K562 (cell line): Measurements from ENCODE around the gene PYDC1. TPM values are rescaled to one million over a fixed set of nuclear protein-coding genes. Genes with fewer than 3 reads are reported as not detected.

Source experiments
- CCNT2 ChIP-seq: IDR thresholded peaks from 2 replicates; pipeline ENCODE4 v1.6.1; 2011; ENCODE audit warnings: borderline replicate concordance, low read depth, mild to moderate bottlenecking, moderate library complexity, mixed read lengths, low read length; ENCODE audit not compliant: insufficient read length; ENCODE audit errors: extremely low read depth
- EZH2 ChIP-seq: IDR thresholded peaks from 2 replicates; pipeline ENCODE4 v1.6.1; 2012; ENCODE audit warnings: low read depth, mild to moderate bottlenecking, inconsistent platforms, low read length, borderline replicate concordance
- FIP1L1 ChIP-seq: fragments of 200-400 bp; formaldehyde crosslinking; IDR thresholded peaks from 2 replicates; pipeline ENCODE4 v1.6.1; 2018; ENCODE audit warnings: mild to moderate bottlenecking, low read depth, low read length; ENCODE audit not compliant: poor library complexity, severe bottlenecking
- GATA2 ChIP-seq: sonication (generic); formaldehyde crosslinking; IDR thresholded peaks from 2 replicates; pipeline ENCODE4 v1.4.0; 2020; ENCODE audit warnings: mild to moderate bottlenecking, missing genetic modification reagents
- PTTG1 ChIP-seq: fragments of 450-650 bp; IDR thresholded peaks from 2 replicates; pipeline ENCODE4 v1.6.1; 2016; ENCODE audit warnings: low read depth, mild to moderate bottlenecking, missing genetic modification characterization, missing compliant biosample characterization
- RBBP5 ChIP-seq: fragments of 200-600 bp; sonication (generic); IDR thresholded peaks from 2 replicates; pipeline ENCODE4 v1.6.1; 2012; ENCODE audit warnings: borderline replicate concordance, mild to moderate bottlenecking, low read length, control low read depth, inconsistent platforms; ENCODE audit not compliant: insufficient read depth, poor library complexity, severe bottlenecking
- RBM15 ChIP-seq: fragments of 200-400 bp; formaldehyde crosslinking; IDR thresholded peaks from 2 replicates; pipeline ENCODE4 v1.6.1; 2018; ENCODE audit warnings: mild to moderate bottlenecking, low read length, moderate library complexity; ENCODE audit not compliant: insufficient read depth
- RNF219 ChIP-seq: fragments of 250-450 bp; sonication (Bioruptor Pico); IDR thresholded peaks from 2 replicates; pipeline ENCODE4 v1.5.0; 2022; ENCODE audit warnings: mild to moderate bottlenecking
- SETDB1 ChIP-seq: IDR thresholded peaks from one replicate; pipeline ENCODE4 v1.6.1; 2012; ENCODE audit warnings: low read length, control low read depth, inconsistent platforms
- SRF ChIP-seq, 2 experiments: fragments of 250-450, 450-650 bp in 1 of 2; sonication (Bioruptor Pico) in 1 of 2; sonication (generic) in 1 of 2; formaldehyde crosslinking; IDR thresholded peaks; 2 replicates each; pipeline versions ENCODE4 v1.5.0 to v1.5.1; 2020 to 2022; ENCODE audit warnings: mild to moderate bottlenecking in 1 of 2, missing genetic modification reagents in 1 of 2
- SRSF7 ChIP-seq: fragments of 200-400 bp; formaldehyde crosslinking; optimal IDR thresholded peaks from 2 replicates; pipeline ENCODE3; 2017; ENCODE audit warnings: mild to moderate bottlenecking, low read depth, low read length
- STAG1 ChIP-seq: sonication (generic); formaldehyde crosslinking; IDR thresholded peaks from 2 replicates; pipeline ENCODE4 v1.5.0; 2020; ENCODE audit warnings: missing genetic modification reagents, borderline replicate concordance
- TAF1 ChIP-seq: IDR thresholded peaks from 2 replicates; pipeline ENCODE4 v1.6.1; 2011; ENCODE audit warnings: mild to moderate bottlenecking, low read length, moderate library complexity; ENCODE audit not compliant: insufficient read depth, control insufficient read depth, severe bottlenecking; ENCODE audit errors: extremely low read depth
- TCF7L2 ChIP-seq: fragments of 150-350 bp; IDR thresholded peaks from 2 replicates; pipeline ENCODE4 v1.6.1; 2016; ENCODE audit warnings: low read depth, mild to moderate bottlenecking, low read length, moderate library complexity
- TEAD1 ChIP-seq, 2 experiments: fragments of 450-650 bp in 1 of 2; sonication (generic) in 1 of 2; formaldehyde crosslinking; IDR thresholded peaks; 2 replicates each; pipeline versions ENCODE4 v1.4.0 to v1.8.0; 2020 to 2022; ENCODE audit warnings: mild to moderate bottlenecking in 2 of 2, missing genetic modification reagents in 1 of 2
- ZBTB17 ChIP-seq: fragments of 450-650 bp; formaldehyde crosslinking; IDR thresholded peaks from 2 replicates; pipeline ENCODE4 v1.4.0; 2020; ENCODE audit warnings: mild to moderate bottlenecking
- ZKSCAN8 ChIP-seq: fragments of 200-800 bp; sonication (Bioruptor generic); IDR thresholded peaks from 2 replicates; pipeline ENCODE4 v1.6.1; 2016; ENCODE audit warnings: missing genetic modification characterization, missing compliant biosample characterization
- ZNF174 ChIP-seq: fragments of 250-450 bp; sonication (Bioruptor Pico); IDR thresholded peaks from 2 replicates; pipeline ENCODE4 v1.4.0; 2020; ENCODE audit warnings: mild to moderate bottlenecking
- ZNF668 ChIP-seq: fragments of 250-450 bp; sonication (Bioruptor Pico); IDR thresholded peaks from 2 replicates; pipeline ENCODE4 v1.8.0; 2022; ENCODE audit warnings: mild to moderate bottlenecking, inconsistent platforms
- ZNF696 ChIP-seq: fragments of 250-450 bp; sonication (Bioruptor Pico); conservative IDR thresholded peaks from 2 replicates; pipeline ENCODE4 v1.4.0; 2020; ENCODE audit warnings: mild to moderate bottlenecking, moderate library complexity
- polyA plus RNA-seq, 8 experiments: library from polyadenylated mRNA; depleted of rRNA in 4 of 8; stranded (reverse) in 5 of 8; unstranded in 3 of 8; fragments of >200 nt; fragmentation: Nextera tagmentation in 2 of 8; fragmentation: Illumina TruSeq in 1 of 8; extraction: Ambion mirVana in 2 of 8; extraction: Trizol in 1 of 8; gene quantifications; 2 replicates each; pipeline versions ENCODE4 v1.2.1 to v1.2.3, GENCODE V29; 2011 to 2014; ENCODE audit warnings: inconsistent platforms in 1 of 8, missing spikeins in 1 of 8
- total RNA-seq, 7 experiments: library from RNA; depleted of rRNA in 6 of 7; stranded (reverse); fragments of >200 nt in 6 of 7; fragmentation: Illumina TruSeq in 2 of 7; extraction: Trizol in 2 of 7; gene quantifications; 2 replicates each; pipeline versions ENCODE4 v1.2.1 to v1.2.3, GENCODE V29; 2011 to 2021; ENCODE audit warnings: low replicate concordance in 1 of 7
- TF ChIP-seq, protein P1 (sequence below): IDR thresholded peaks from 3 replicates; pipeline ENCODE4 v1.6.1; 2011; ENCODE audit warnings: borderline replicate concordance, mild to moderate bottlenecking; ENCODE audit not compliant: insufficient read length, insufficient read depth
- TF ChIP-seq, protein P2 (sequence below): fragments of 450-650 bp; formaldehyde crosslinking; IDR thresholded peaks from 2 replicates; pipeline ENCODE4 v1.4.0; 2020; ENCODE audit warnings: mild to moderate bottlenecking, mixed read lengths

Gene PYDC1
- total and polyA plus RNA-seq, 9 of the 15 experiments (the other 6 are each of a cell fraction or from before 2014, with no cell fraction given) = not detected

DNA sequence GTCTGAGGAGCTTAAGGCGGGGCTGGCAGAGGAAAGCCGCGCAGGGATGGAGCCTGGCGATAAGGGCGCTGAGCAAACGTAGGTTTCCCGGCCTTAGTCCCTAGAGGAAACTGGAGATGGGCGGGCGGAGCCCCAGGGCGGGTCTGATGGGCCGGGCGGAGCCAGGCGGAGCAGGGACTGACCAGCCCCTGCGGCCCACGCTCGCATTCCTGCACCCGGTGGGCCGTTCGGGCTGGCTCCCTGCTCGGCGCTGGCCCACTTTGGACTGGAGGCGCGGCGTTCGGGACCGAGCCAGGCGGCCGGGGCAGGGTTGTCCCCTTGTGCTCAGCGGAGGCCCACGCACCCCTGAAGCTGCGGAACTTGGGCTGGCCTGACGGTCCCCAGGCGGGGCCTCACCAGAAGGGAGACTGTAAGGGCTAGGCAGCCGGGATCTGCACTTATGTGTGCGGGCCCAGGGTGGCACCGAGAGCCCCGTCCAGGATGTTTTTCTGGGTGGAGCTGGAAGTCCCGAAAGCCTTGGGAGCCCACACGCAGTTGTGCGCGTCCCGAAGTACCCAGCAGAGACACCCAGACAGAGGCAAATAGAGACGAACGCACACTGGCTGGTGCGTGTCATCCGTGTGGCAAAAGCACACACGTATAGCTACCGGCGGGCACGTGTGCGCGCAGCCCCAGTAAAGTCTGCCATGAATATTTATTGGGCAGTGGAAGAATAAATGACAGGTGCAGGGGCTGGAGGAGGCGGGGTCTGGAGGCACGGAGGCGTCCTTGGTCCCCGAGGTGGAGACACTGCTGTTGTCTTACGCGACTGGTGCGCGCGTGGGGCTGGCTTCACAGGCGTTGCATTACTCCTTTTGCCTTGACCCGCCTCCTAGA lies 1.4 kb downstream of the PYDC1 start (continued):
- TF ChIP-seq ZBTB17 (CRISPR knock-in tag) = peak; percentile 56; the same call in 1 of the 2 replicates
- no peak for TF ChIP-seq ZNF668 (CRISPR knock-in tag)
- no peak for TF ChIP-seq PTTG1 (tag)
- TF ChIP-seq, protein P1, sequence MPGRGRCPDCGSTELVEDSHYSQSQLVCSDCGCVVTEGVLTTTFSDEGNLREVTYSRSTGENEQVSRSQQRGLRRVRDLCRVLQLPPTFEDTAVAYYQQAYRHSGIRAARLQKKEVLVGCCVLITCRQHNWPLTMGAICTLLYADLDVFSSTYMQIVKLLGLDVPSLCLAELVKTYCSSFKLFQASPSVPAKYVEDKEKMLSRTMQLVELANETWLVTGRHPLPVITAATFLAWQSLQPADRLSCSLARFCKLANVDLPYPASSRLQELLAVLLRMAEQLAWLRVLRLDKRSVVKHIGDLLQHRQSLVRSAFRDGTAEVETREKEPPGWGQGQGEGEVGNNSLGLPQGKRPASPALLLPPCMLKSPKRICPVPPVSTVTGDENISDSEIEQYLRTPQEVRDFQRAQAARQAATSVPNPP = no peak
- no peak for TF ChIP-seq GATA2 (CRISPR knock-in tag)
- TF ChIP-seq STAG1 (CRISPR knock-in tag) = no peak
- no peak for TF ChIP-seq RBM15
- no peak for TF ChIP-seq SRSF7
- TF ChIP-seq TEAD1 (CRISPR knock-in tag; IDR thresholded peaks at IDR 0.05) = peak; percentile 17 to 76; a peak in 2 of 4 replicates
- TF ChIP-seq TAF1 = no peak
- peak; percentile 50 for TF ChIP-seq FIP1L1
- TF ChIP-seq SRF (CRISPR knock-in tag; IDR thresholded peaks at IDR 0.05) = no peak
- TF ChIP-seq TCF7L2 = peak; percentile 53; the same call in 1 of the 2 replicates
- TF ChIP-seq, protein P2, sequence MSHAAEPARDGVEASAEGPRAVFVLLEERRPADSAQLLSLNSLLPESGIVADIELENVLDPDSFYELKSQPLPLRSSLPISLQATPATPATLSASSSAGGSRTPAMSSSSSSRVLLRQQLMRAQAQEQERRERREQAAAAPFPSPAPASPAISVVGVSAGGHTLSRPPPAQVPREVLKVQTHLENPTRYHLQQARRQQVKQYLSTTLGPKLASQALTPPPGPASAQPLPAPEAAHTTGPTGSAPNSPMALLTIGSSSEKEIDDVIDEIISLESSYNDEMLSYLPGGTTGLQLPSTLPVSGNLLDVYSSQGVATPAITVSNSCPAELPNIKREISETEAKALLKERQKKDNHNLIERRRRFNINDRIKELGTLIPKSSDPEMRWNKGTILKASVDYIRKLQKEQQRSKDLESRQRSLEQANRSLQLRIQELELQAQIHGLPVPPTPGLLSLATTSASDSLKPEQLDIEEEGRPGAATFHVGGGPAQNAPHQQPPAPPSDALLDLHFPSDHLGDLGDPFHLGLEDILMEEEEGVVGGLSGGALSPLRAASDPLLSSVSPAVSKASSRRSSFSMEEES (CRISPR knock-in tag) = no peak
- peak; percentile 65 for TF ChIP-seq CCNT2
- peak; percentile 56 for TF ChIP-seq RBBP5
- TF ChIP-seq RNF219 (CRISPR knock-in tag) = no peak
- TF ChIP-seq SETDB1 = no peak
- TF ChIP-seq EZH2 = no peak
- no peak for TF ChIP-seq ZNF696 (CRISPR knock-in tag)
- no peak for TF ChIP-seq ZNF174 (CRISPR knock-in tag)
- no peak for TF ChIP-seq ZKSCAN8 (CRISPR knock-in tag)
